Loucy (cell line): ENCODE measurements around the gene SLC6A9.

Source experiments
- EZH2phosphoT487 ChIP-seq: fragments of 200-600 bp; IDR thresholded peaks from 2 replicates; pipeline ENCODE4 v1.6.1; 2018; ENCODE audit warnings: antibody characterized with exemption, mild to moderate bottlenecking, moderate library complexity, borderline replicate concordance
- TF ChIP-seq, protein P1 (sequence below): fragments of 200-600 bp; sonication (generic); conservative IDR thresholded peaks from 2 replicates; pipeline ENCODE4 v1.5.1; 2014; ENCODE audit warnings: mild to moderate bottlenecking, antibody characterized with exemption, low read length

DNA sequence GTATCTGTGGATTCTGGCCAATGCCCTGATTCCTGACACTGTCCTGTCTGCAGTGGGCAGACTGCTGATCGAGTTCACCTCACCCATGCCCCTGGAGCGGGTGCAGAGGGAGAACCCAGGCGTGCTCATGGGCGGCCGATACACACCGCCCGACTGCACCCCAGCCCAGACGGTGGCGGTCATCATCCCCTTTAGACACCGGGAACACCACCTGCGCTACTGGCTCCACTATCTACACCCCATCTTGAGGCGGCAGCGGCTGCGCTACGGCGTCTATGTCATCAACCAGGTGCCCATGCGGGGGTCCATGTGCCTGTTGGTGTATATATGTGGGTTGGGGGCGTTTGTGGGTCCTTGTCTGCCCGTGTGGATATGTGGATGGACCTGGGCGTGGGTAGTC lies 49.6 kb downstream of the SLC6A9 start:
- TF ChIP-seq, protein P1, sequence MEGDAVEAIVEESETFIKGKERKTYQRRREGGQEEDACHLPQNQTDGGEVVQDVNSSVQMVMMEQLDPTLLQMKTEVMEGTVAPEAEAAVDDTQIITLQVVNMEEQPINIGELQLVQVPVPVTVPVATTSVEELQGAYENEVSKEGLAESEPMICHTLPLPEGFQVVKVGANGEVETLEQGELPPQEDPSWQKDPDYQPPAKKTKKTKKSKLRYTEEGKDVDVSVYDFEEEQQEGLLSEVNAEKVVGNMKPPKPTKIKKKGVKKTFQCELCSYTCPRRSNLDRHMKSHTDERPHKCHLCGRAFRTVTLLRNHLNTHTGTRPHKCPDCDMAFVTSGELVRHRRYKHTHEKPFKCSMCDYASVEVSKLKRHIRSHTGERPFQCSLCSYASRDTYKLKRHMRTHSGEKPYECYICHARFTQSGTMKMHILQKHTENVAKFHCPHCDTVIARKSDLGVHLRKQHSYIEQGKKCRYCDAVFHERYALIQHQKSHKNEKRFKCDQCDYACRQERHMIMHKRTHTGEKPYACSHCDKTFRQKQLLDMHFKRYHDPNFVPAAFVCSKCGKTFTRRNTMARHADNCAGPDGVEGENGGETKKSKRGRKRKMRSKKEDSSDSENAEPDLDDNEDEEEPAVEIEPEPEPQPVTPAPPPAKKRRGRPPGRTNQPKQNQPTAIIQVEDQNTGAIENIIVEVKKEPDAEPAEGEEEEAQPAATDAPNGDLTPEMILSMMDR: no peak
- TF ChIP-seq EZH2phosphoT487: no peak
